ENCODE results near the gene SESN2.

Gene SESN2

GRCh38 chr1:28239004-28239403 is 20.3 kb upstream of the SESN2 start:
- H3K27ac ChIP-seq (ENCODE audit: insufficient read depth, low read depth, low read length, poor library complexity, severe bottlenecking), result no peak overlapping the region
- H3K9me3 ChIP-seq (ENCODE audit: control insufficient read depth, low read length), result no peaks in the 10 kb centered on the region
- WGBS, 2 experiments, result 79 to 86% methylated on average over 2 of the region's 2 CpGs
- H3K27me3 ChIP-seq (ENCODE audit: control insufficient read depth, insufficient read depth, low read length, poor library complexity, severe bottlenecking), result no peaks in the 10 kb centered on the region
- peaks cover 6% of the 10 kb centered on the region for H3K4me1 ChIP-seq (ENCODE audit: control insufficient read depth, insufficient read depth, low read length)
- peaks cover 5% of the 10 kb centered on the region for H3K36me3 ChIP-seq (ENCODE audit: control insufficient read depth, insufficient read depth, low read length)
- no peak overlapping the region for H3K4me3 ChIP-seq (ENCODE audit: insufficient read depth, low read depth, low read length)

DNA sequence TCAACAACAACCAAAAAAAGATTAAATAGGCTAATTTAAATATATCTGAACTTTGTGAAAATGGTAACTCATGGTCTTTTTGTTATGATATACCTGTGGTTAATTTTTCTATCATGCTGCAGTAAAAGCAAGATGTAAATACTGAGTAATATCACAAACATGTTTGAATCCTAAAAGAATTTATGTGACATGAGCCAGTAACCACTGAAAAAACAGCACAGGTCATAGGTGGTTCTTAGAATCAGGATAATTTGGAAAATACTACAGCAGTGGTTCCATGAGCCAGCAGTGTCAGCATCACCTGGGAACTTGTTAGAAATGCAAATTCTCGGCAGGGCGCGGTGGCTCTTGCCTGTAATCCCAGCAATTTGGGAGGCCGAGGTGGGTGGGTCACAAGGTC is 19.3 kb upstream of the SESN2 start:
- Histone ChIP-seq H3K4me3 (ENCODE audit: insufficient read depth, low read depth, low read length) (no peak overlapping the region), H3K36me3 (ENCODE audit: control insufficient read depth, insufficient read depth, low read length) (peaks cover 5% of the 10 kb centered on the region), H3K27ac (ENCODE audit: insufficient read depth, low read depth, low read length, poor library complexity, severe bottlenecking) (no peak overlapping the region), H3K9me3 (ENCODE audit: control insufficient read depth, low read length) (no peaks in the 10 kb centered on the region), H3K27me3 (ENCODE audit: control insufficient read depth, insufficient read depth, low read length, poor library complexity, severe bottlenecking) (no peaks in the 10 kb centered on the region), H3K4me1 (ENCODE audit: control insufficient read depth, insufficient read depth, low read length) (peaks cover 6% of the 10 kb centered on the region)
- WGBS, 2 experiments, result 92 to 96% methylated on average over 4 of the region's 4 CpGs

- Histone ChIP-seq H3K36me3 (ENCODE audit: control insufficient read depth, insufficient read depth, low read length) (peaks cover 5% of the 10 kb centered on the region), H3K4me1 (ENCODE audit: control insufficient read depth, insufficient read depth, low read length) (peaks cover 6% of the 10 kb centered on the region), H3K9me3 (ENCODE audit: control insufficient read depth, low read length) (no peaks in the 10 kb centered on the region)
Measured at GRCh38 chr1:28241638-28242241, 17.6 kb upstream of the SESN2 start.

DNA sequence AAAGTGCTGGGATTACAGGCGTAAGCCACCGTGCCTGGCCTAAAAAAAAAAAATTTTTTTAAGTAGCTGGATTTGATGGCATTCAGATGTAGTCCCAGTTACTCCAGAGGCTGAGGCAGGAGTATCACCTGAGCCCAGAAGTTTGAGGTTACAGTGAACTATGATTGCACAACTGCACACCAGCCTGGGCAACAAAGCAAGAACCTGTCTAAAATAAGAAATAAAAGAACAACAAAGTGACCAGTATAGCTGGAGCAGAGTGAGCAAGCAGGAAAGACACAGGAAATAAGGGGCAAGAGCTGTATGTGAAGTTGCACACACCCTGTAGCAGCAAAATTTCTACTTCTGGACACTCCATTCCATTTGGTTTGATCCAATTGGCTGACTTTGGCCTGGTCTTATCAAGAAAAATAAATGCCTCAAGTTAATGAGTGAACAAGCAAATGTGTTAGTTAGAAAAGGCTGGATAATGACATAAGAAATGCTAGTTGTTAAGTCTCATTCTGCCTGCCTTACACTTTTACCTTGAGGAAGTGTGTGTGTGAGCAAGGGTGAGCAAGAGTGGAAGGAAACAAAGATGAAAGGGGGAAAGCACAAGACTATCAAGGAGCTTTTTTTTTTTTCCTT is 15.5 kb upstream of the SESN2 start:
- Histone ChIP-seq H3K27me3 (ENCODE audit: control insufficient read depth, insufficient read depth, low read length, poor library complexity, severe bottlenecking) (no peaks in the 10 kb centered on the region), H3K4me3 (ENCODE audit: insufficient read depth, low read depth, low read length) (no peak overlapping the region), H3K9me3 (ENCODE audit: control insufficient read depth, low read length) (no peaks in the 10 kb centered on the region), H3K4me1 (ENCODE audit: control insufficient read depth, insufficient read depth, low read length) (peaks cover 14% of the 10 kb centered on the region), H3K27ac (ENCODE audit: insufficient read depth, low read depth, low read length, poor library complexity, severe bottlenecking) (no peak overlapping the region), H3K36me3 (ENCODE audit: control insufficient read depth, insufficient read depth, low read length) (no peaks in the 10 kb centered on the region)
- 91 to 95% methylated on average over 2 of the region's 2 CpGs for WGBS, 2 experiments

More at GRCh38 chr1:28241638-28242241, 17.6 kb upstream of the SESN2 start:
- 92 to 95% methylated on average over 9 of the region's 10 CpGs for WGBS, 2 experiments
- Histone ChIP-seq H3K27me3 (ENCODE audit: control insufficient read depth, insufficient read depth, low read length, poor library complexity, severe bottlenecking) (no peaks in the 10 kb centered on the region), H3K4me3 (ENCODE audit: insufficient read depth, low read depth, low read length) (no peak overlapping the region), H3K27ac (ENCODE audit: insufficient read depth, low read depth, low read length, poor library complexity, severe bottlenecking) (no peak overlapping the region)

- Histone ChIP-seq H3K36me3 (ENCODE audit: control insufficient read depth, insufficient read depth, low read length) (no peaks in the 10 kb centered on the region), H3K27me3 (ENCODE audit: control insufficient read depth, insufficient read depth, low read length, poor library complexity, severe bottlenecking) (no peaks in the 10 kb centered on the region), H3K27ac (ENCODE audit: insufficient read depth, low read depth, low read length, poor library complexity, severe bottlenecking) (no peak overlapping the region), H3K4me3 (ENCODE audit: insufficient read depth, low read depth, low read length) (no peak overlapping the region), H3K4me1 (ENCODE audit: control insufficient read depth, insufficient read depth, low read length) (peaks cover 19% of the 10 kb centered on the region), H3K9me3 (ENCODE audit: control insufficient read depth, low read length) (no peaks in the 10 kb centered on the region)
- WGBS, 2 experiments, result 94 to 97% methylated on average over 13 of the region's 13 CpGs
Measured at GRCh38 chr1:28244549-28245251, 14.6 kb upstream of the SESN2 start.

- H3K27me3 ChIP-seq (ENCODE audit: control insufficient read depth, insufficient read depth, low read length, poor library complexity, severe bottlenecking), result no peaks in the 10 kb centered on the region
- H3K4me3 ChIP-seq (ENCODE audit: insufficient read depth, low read depth, low read length), result peak overlapping the region; percentile 41
- no peaks in the 10 kb centered on the region for H3K9me3 ChIP-seq (ENCODE audit: control insufficient read depth, low read length)
- H3K36me3 ChIP-seq (ENCODE audit: control insufficient read depth, insufficient read depth, low read length), result no peaks in the 10 kb centered on the region
- no peak overlapping the region for H3K27ac ChIP-seq (ENCODE audit: insufficient read depth, low read depth, low read length, poor library complexity, severe bottlenecking)
- H3K4me1 ChIP-seq (ENCODE audit: control insufficient read depth, insufficient read depth, low read length), result peaks cover 19% of the 10 kb centered on the region
- 71 to 81% methylated on average over 10 to 11 of the region's 11 CpGs for WGBS, 2 experiments
Measured at GRCh38 chr1:28246427-28246832, 12.9 kb upstream of the SESN2 start.

DNA sequence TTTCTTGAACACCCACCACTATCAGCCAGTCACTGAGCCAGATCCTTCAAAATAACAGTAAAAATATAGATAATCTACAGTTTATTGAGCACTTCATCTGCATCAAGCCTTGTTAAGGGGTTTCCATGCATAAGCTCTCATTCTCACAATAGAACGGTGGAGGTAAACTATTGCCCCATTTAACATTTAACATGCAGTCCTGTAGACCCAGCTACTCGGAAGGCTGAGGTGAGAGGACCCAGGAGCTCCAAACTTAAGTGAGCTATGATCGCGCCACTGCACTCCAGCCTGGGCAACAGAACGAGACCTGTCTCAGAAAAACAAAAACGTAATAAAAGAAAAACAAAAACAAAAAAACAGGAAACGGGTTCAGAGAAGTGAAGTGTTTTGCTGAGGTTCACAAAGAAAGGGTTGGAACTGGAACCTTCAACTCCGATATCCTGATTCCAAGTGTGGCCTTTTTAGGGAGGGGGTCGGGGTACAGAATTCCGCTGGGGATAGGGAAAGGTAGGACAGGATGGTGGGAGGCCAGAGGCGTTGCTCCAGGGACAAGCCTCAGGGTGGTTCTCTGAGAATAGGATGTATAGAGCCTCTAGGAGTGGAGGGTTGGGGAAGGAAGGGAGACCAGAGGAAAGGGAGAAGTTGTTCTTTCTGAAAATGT is 11.6 kb upstream of the SESN2 start:
- WGBS, 2 experiments, result 83 to 88% methylated on average over 11 of the region's 11 CpGs
- Histone ChIP-seq H3K27ac (ENCODE audit: insufficient read depth, low read depth, low read length, poor library complexity, severe bottlenecking) (peak overlapping the region; percentile 69), H3K4me1 (ENCODE audit: control insufficient read depth, insufficient read depth, low read length) (peaks cover 19% of the 10 kb centered on the region), H3K27me3 (ENCODE audit: control insufficient read depth, insufficient read depth, low read length, poor library complexity, severe bottlenecking) (no peaks in the 10 kb centered on the region), H3K36me3 (ENCODE audit: control insufficient read depth, insufficient read depth, low read length) (no peaks in the 10 kb centered on the region), H3K9me3 (ENCODE audit: control insufficient read depth, low read length) (no peaks in the 10 kb centered on the region), H3K4me3 (ENCODE audit: insufficient read depth, low read depth, low read length) (no peak overlapping the region)

GRCh38 chr1:28248273-28249012 is 10.9 kb upstream of the SESN2 start:
- peak overlapping the region; percentile 69 for H3K27ac ChIP-seq (ENCODE audit: insufficient read depth, low read depth, low read length, poor library complexity, severe bottlenecking)
- no peaks in the 10 kb centered on the region for H3K36me3 ChIP-seq (ENCODE audit: control insufficient read depth, insufficient read depth, low read length)
- peaks cover 19% of the 10 kb centered on the region for H3K4me1 ChIP-seq (ENCODE audit: control insufficient read depth, insufficient read depth, low read length)
- no peaks in the 10 kb centered on the region for H3K9me3 ChIP-seq (ENCODE audit: control insufficient read depth, low read length)
- no peak overlapping the region for H3K4me3 ChIP-seq (ENCODE audit: insufficient read depth, low read depth, low read length)
- no peaks in the 10 kb centered on the region for H3K27me3 ChIP-seq (ENCODE audit: control insufficient read depth, insufficient read depth, low read length, poor library complexity, severe bottlenecking)
- 11 to 16% methylated on average over 12 of the region's 12 CpGs for WGBS, 2 experiments

DNA sequence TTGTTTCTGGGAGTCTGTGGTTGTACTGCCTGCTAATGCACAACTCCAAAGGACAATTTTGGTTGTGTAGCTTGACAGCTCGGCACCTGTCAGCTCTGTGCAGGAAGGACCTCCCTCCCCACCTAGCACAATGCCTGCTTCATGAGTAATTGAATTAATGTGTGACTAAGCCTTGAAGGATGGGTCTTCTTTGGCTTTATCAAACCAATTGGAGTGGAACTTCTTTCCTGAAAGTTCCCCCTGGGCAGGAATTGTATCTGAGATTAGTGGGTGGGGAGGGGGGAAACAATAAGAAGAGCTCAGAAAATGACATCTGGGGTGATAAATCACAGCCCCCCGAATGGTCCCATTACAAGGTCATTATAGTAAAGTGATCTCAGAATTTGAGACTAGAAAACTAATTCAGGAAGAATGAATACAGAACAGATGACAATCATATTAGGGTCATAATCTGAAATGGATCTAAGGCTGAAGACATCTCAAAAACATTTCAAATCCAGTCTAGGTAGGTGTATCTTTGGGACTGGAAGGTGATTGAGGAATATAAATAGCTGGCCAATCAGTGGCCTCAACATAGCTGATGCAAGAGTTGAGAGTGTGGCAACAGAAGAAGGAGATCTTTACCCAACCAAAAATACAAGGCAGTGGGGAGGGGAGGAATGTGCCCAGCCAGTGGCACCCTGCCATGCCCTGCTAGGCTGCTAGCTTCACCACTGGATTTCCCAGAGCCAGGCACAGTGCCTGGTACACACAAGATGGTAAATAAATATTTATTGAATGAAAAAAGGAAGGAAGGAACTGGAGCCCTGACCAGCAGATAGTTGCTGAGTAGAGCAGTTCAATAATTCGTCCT is 10.1 kb upstream of the SESN2 start:
- peak overlapping the region; percentile 69 for H3K27ac ChIP-seq (ENCODE audit: insufficient read depth, low read depth, low read length, poor library complexity, severe bottlenecking)
- H3K36me3 ChIP-seq (ENCODE audit: control insufficient read depth, insufficient read depth, low read length), result no peaks in the 10 kb centered on the region
- H3K4me3 ChIP-seq (ENCODE audit: insufficient read depth, low read depth, low read length), result no peak overlapping the region
- no peaks in the 10 kb centered on the region for H3K27me3 ChIP-seq (ENCODE audit: control insufficient read depth, insufficient read depth, low read length, poor library complexity, severe bottlenecking)
- H3K4me1 ChIP-seq (ENCODE audit: control insufficient read depth, insufficient read depth, low read length), result peaks cover 19% of the 10 kb centered on the region
- no peaks in the 10 kb centered on the region for H3K9me3 ChIP-seq (ENCODE audit: control insufficient read depth, low read length)
- 65 to 69% methylated on average over 3 of the region's 3 CpGs for WGBS, 2 experiments

Data from ectodermal cell (in vitro differentiated cells).